K562 (cell line): Measurements from ENCODE around the gene SFXN2. TPM values are rescaled to one million over a fixed set of nuclear protein-coding genes. Genes with fewer than 3 reads are reported as not detected.
A peak's percentile ranks its signal among the peaks of the same experiment; 100 is the strongest.

Experiments used
- ATAC-seq: fragments of 200-7000 bp; cut with Tn5 transposase; 3 replicates; pipeline ENCODE4 v1.9.1; 2020; ENCODE audit warnings: moderate library complexity
- BruUV-seq: library from RNA; stranded (reverse); fragments of 400-500 nt; replicated peaks from 2 replicates; lab custom pipeline; 2021; lab: Mats Ljungman, UMichigan
- CTCF ChIA-PET: fragments of 300-600 bp; formaldehyde crosslinking; extraction: SDS; loops from one replicate; lab custom pipeline; 2021; ENCODE audit warnings: low intra/inter-chr PET ratio; lab: Yijun Ruan, JAX
- POLR2A ChIA-PET: fragments of 300-600, 350-650 bp; sonication (Branson Sonifier 250); formaldehyde crosslinking; extraction: SDS; loops from one replicate; lab custom pipeline; 2021; ENCODE audit warnings: antibody characterized with exemption, inconsistent platforms; lab: Yijun Ruan, JAX
- DNase-seq, 4 experiments: peaks; one replicate each; pipeline versions ENCODE4 v3.0.0 to v3.0.0-alpha.2; 2011 to 2018; ENCODE audit warnings: low spot score in 3 of 4, mixed read lengths in 3 of 4; ENCODE audit errors: extremely low read depth in 1 of 4
- FAIRE-seq: peaks from 2 replicates; lab custom pipeline; 2011; peaks lifted over from hg19 to GRCh38; lab: Jason Lieb, UNC
- H2AFZ ChIP-seq: 2 replicates; pipeline ENCODE4 v1.6.0; 2011; ENCODE audit warnings: low read depth, low read length, control low read depth, inconsistent platforms
- H3K27ac ChIP-seq: fragments of 200-600 bp; 3 replicates; pipeline ENCODE4 v1.8.0; 2011; ENCODE audit warnings: low read depth, mild to moderate bottlenecking, control low read depth, inconsistent platforms, low read length, moderate library complexity, mixed read lengths; ENCODE audit errors: extremely low read depth
- H3K27me3 ChIP-seq, 2 experiments: fragments of 300-600 bp in 1 of 2; 2 replicates in 1 of 2; 3 replicates in 1 of 2; pipeline versions ENCODE4 v1.6.0 to v1.8.0; 2011; ENCODE audit warnings: inconsistent platforms in 2 of 2, low read length in 2 of 2, mild to moderate bottlenecking in 1 of 2, mixed read lengths in 1 of 2, moderate library complexity in 1 of 2; ENCODE audit not compliant: control insufficient read depth in 2 of 2, insufficient read depth in 2 of 2
- H3K36me3 ChIP-seq: fragments of 300-600 bp; 3 replicates; pipeline ENCODE4 v1.8.0; 2011; ENCODE audit warnings: mild to moderate bottlenecking, low read length, inconsistent platforms; ENCODE audit not compliant: control insufficient read depth, insufficient read depth
- H3K4me1 ChIP-seq, 2 experiments: fragments of 200-600 bp in 1 of 2; replicated peaks in 1 of 2; 2 replicates in 1 of 2; 3 replicates in 1 of 2; pipeline versions ENCODE4 v1.5.1 to v1.8.0; 2011; ENCODE audit warnings: inconsistent platforms in 2 of 2, low read length in 2 of 2, mild to moderate bottlenecking in 1 of 2, mixed read lengths in 1 of 2, moderate library complexity in 1 of 2; ENCODE audit not compliant: control insufficient read depth in 2 of 2, insufficient read depth in 2 of 2
- H3K4me2 ChIP-seq: 2 replicates; pipeline ENCODE4 v1.6.1; 2011; ENCODE audit warnings: low read length, control low read depth, inconsistent platforms, mixed read lengths; ENCODE audit not compliant: insufficient read depth
- H3K4me3 ChIP-seq: fragments of 200-600 bp; sonication (generic), shearing (Covaris generic); 2 replicates; pipeline ENCODE4 v1.5.1; 2016; ENCODE audit warnings: control low read depth, inconsistent platforms
- H3K79me2 ChIP-seq: fragments of 200-600 bp; 3 replicates; pipeline ENCODE4 v1.8.0; 2011; ENCODE audit warnings: low read length, inconsistent platforms; ENCODE audit not compliant: control insufficient read depth, insufficient read depth
- H3K9ac ChIP-seq, 2 experiments: 2 replicates each; pipeline versions ENCODE4 v1.6.0 to v1.6.1; 2011; ENCODE audit warnings: low read depth in 2 of 2, low read length in 2 of 2, control low read depth in 1 of 2, inconsistent platforms in 1 of 2, mild to moderate bottlenecking in 1 of 2, mixed read lengths in 1 of 2; ENCODE audit not compliant: insufficient read depth in 1 of 2
- H3K9me1 ChIP-seq: one replicate; pipeline ENCODE4 v1.6.0; 2011; ENCODE audit warnings: inconsistent platforms, mild to moderate bottlenecking, low read length, moderate library complexity; ENCODE audit not compliant: control insufficient read depth, insufficient read depth
- H3K9me3 ChIP-seq: replicated peaks from 2 replicates; pipeline ENCODE4 v1.5.1; 2011; ENCODE audit warnings: low read depth, low read length, inconsistent platforms; ENCODE audit not compliant: control insufficient read depth, insufficient read depth
- H4K20me1 ChIP-seq: replicated peaks from 2 replicates; pipeline ENCODE4 v1.6.1; 2011; ENCODE audit warnings: low read length, inconsistent platforms, mixed read lengths; ENCODE audit not compliant: control insufficient read depth, insufficient read depth
- ARID1B ChIP-seq: fragments of 450-650 bp; IDR thresholded peaks from 2 replicates; pipeline ENCODE4 v1.6.1; 2016; ENCODE audit warnings: antibody characterized with exemption, mild to moderate bottlenecking, inconsistent platforms
- CBX3 ChIP-seq, 2 experiments: IDR thresholded peaks; 1 replicate in 1 of 2; 2 replicates in 1 of 2; pipeline ENCODE4 v1.6.1; 2012; ENCODE audit warnings: inconsistent platforms in 2 of 2, low read length in 2 of 2, borderline replicate concordance in 1 of 2, control low read depth in 1 of 2
- CTBP1 ChIP-seq: fragments of 450-650 bp; IDR thresholded peaks from 2 replicates; pipeline ENCODE4 v1.6.1; 2016; ENCODE audit warnings: borderline replicate concordance
- CTCF ChIP-seq, 3 experiments: IDR thresholded peaks in 2 of 3; conservative IDR thresholded peaks in 1 of 3; 2 replicates each; pipeline ENCODE4 v1.5.1; 2011 to 2012; ENCODE audit warnings: low read length in 3 of 3, mild to moderate bottlenecking in 3 of 3, control low read depth in 2 of 3, improper control_type of control experiment in 1 of 3, inconsistent platforms in 1 of 3, low read depth in 1 of 3, mixed read lengths in 1 of 3, moderate library complexity in 1 of 3; ENCODE audit not compliant: insufficient read depth in 2 of 3
- HMBOX1 ChIP-seq: sonication (generic); IDR thresholded peaks from 2 replicates; pipeline ENCODE4 v1.6.1; 2016
- HNRNPUL1 ChIP-seq: fragments of 200-400 bp; formaldehyde crosslinking; IDR thresholded peaks from 2 replicates; pipeline ENCODE4 v1.6.1; 2017; ENCODE audit warnings: low read length
- KAT2B ChIP-seq: IDR thresholded peaks from one replicate; pipeline ENCODE4 v1.6.1; 2012; ENCODE audit warnings: low read depth, mild to moderate bottlenecking, control low read depth, inconsistent platforms, low read length, moderate library complexity
- MIER1 ChIP-seq: fragments of 450-650 bp; IDR thresholded peaks from 2 replicates; pipeline ENCODE4 v1.6.1; 2016; ENCODE audit warnings: antibody characterized with exemption, mild to moderate bottlenecking, low read depth
- RB1 ChIP-seq: fragments of 450-650 bp; IDR thresholded peaks from 2 replicates; pipeline ENCODE4 v1.6.1; 2017; ENCODE audit warnings: low read depth, mild to moderate bottlenecking
- ZNF239 ChIP-seq: fragments of 250-450 bp; sonication (Bioruptor Pico); IDR thresholded peaks from 2 replicates; pipeline ENCODE4 v1.4.0; 2020; ENCODE audit warnings: mild to moderate bottlenecking
- ZNF263 ChIP-seq: sonication (generic); formaldehyde crosslinking; IDR thresholded peaks from 2 replicates; pipeline ENCODE4 v1.8.0; 2022; ENCODE audit warnings: mild to moderate bottlenecking, missing genetic modification reagents, borderline replicate concordance
- ZNF274 ChIP-seq: IDR thresholded peaks from 2 replicates; pipeline ENCODE4 v1.6.1; 2011; ENCODE audit warnings: low read depth, mild to moderate bottlenecking, low read length, moderate library complexity, borderline replicate concordance
- WGBS: fragments of 100-300 bp; shearing (Covaris generic); methylation state at CpG from one replicate; pipeline ENCODE4 v1.1.6; 2016; ENCODE audit warnings: low coverage, mixed read lengths; ENCODE audit not compliant: insufficient coverage; ENCODE audit errors: missing lambda C conversion rate; 5-methylcytosine and 5-hydroxymethylcytosine counted together
- in situ Hi-C: fragments of 300-500 bp; cut with MboI; formaldehyde crosslinking; loops from 4 replicates; pipeline ENCODE4 v1.15.0; 2018; ENCODE audit warnings: inconsistent platforms, mixed read lengths
- intact Hi-C: fragments of 100-400 bp; cut with micrococcal nuclease; formaldehyde crosslinking; loops from 2 replicates; pipeline ENCODE4 v1.14.2; 2022
- polyA plus RNA-seq, 8 experiments: library from polyadenylated mRNA; depleted of rRNA in 4 of 8; stranded (reverse) in 5 of 8; unstranded in 3 of 8; fragments of >200 nt; fragmentation: Nextera tagmentation in 2 of 8; fragmentation: Illumina TruSeq in 1 of 8; extraction: Ambion mirVana in 2 of 8; extraction: Trizol in 1 of 8; gene quantifications; 2 replicates each; pipeline versions ENCODE4 v1.2.1 to v1.2.3, GENCODE V29; 2011 to 2014; ENCODE audit warnings: inconsistent platforms in 1 of 8, missing spikeins in 1 of 8
- total RNA-seq, 7 experiments: library from RNA; depleted of rRNA in 6 of 7; stranded (reverse); fragments of >200 nt in 6 of 7; fragmentation: Illumina TruSeq in 2 of 7; extraction: Trizol in 2 of 7; gene quantifications; 2 replicates each; pipeline versions ENCODE4 v1.2.1 to v1.2.3, GENCODE V29; 2011 to 2021; ENCODE audit warnings: low replicate concordance in 1 of 7
- TF ChIP-seq, protein P1 (sequence below): fragments of 250-450 bp; sonication (Bioruptor Pico); IDR thresholded peaks from 2 replicates; pipeline ENCODE4 v1.4.0; 2020; ENCODE audit warnings: mild to moderate bottlenecking, moderate library complexity
- TF ChIP-seq, protein P2 (sequence below), 2 experiments: fragments of 200-800 bp in 1 of 2; sonication (Bioruptor generic) in 1 of 2; sonication (generic) in 1 of 2; formaldehyde crosslinking in 1 of 2; IDR thresholded peaks in 1 of 2; conservative IDR thresholded peaks in 1 of 2; 2 replicates each; pipeline versions ENCODE4 v1.5.0 to v1.6.1; 2016 to 2020; ENCODE audit warnings: missing compliant biosample characterization in 1 of 2, missing genetic modification characterization in 1 of 2, missing genetic modification reagents in 1 of 2

The SFXN2 gene
- total and polyA plus RNA-seq, 9 of the 15 experiments (the other 6 are each of a cell fraction or from before 2014, with no cell fraction given): 7.3 to 23.8 (median 15.7) TPM

DNA sequence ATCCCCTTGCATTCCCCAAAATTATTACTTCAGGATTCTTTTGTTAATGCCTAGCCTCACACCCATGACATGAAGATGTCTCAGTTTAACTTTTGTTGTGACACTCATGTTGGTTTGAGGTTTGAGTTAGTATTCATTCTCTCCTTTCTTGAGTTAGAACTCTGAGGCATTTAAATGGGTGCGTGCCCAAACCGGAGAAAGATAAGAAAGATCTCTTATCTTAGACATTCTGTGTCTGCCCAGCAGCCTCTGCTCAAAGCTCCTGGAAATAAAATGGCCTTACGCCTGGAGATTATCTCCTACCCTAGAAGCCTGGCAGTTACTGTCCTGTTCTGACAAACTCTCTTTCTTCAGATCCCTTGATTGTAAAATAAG, 55.7 kb downstream of the SFXN2 start:
- ChIA-PET CTCF (no interaction called here), POLR2A (interaction anchor here (0.6 to 1.4 kb wide), 4 partner anchors 10 to 414 kb away, joined by 3 to 4 read pairs (median 4); no protein-coding TSS in a partner anchor)
- intact Hi-C loops (no loop called here), in situ Hi-C loops (no loop called here)
- BruUV-seq: no TSS peak
- 0% methylated on average over 3 of the region's 3 CpGs for WGBS
- Histone ChIP-seq H3K27me3 (no peaks in the 10 kb centered on the region), H3K79me2 (peaks cover 24% of the 10 kb centered on the region), H2AFZ (no peak overlapping the region), H3K4me2 (peak overlapping the region; percentile 26; the same call in 1 of the 2 replicates), H3K4me1 (peaks cover 12 to 28% of the 10 kb centered on the region in 2 experiments; a peak in 4 of 5 replicates), H3K9ac (peak overlapping the region in 1 of 2 experiments; percentile 73; a peak in 1 of 4 replicates), H3K36me3 (peaks cover 5% of the 10 kb centered on the region; the same call in 1 of the 3 replicates), H3K27ac (peak overlapping the region; percentile 58; the same call in 2 of the 3 replicates), H3K9me3 (no peaks in the 10 kb centered on the region), H3K4me3 (no peak overlapping the region), H4K20me1 (no peaks in the 10 kb centered on the region), H3K9me1 (no peaks in the 10 kb centered on the region)
- no peak for DNase-seq
- TF ChIP-seq KAT2B (no peak), MIER1 (no peak), ZNF239 (CRISPR knock-in tag) (no peak), CTBP1 (no peak), ARID1B (0 out of 2 replicates have a peak, but pooled peaks have one; percentile 4), CTCF (IDR thresholded peaks at IDR 0.05 in 2 of 3, conservative IDR thresholded peaks at IDR 0.05 in 1 of 3; ENCODE audit: insufficient read depth in 2 of 3, low read depth in 1 of 3, low read length in 3 of 3) (no peak), RB1 (no peak), HMBOX1 (peak; percentile 10; the same call in 1 of the 2 replicates), CBX3 (IDR thresholded peaks at IDR 0.05; ENCODE audit: borderline replicate concordance in 1 of 2, low read length in 2 of 2) (no peak), ZNF274 (no peak), HNRNPUL1 (no peak), ZNF263 (CRISPR knock-in tag) (no peak)
- TF ChIP-seq, protein P1, sequence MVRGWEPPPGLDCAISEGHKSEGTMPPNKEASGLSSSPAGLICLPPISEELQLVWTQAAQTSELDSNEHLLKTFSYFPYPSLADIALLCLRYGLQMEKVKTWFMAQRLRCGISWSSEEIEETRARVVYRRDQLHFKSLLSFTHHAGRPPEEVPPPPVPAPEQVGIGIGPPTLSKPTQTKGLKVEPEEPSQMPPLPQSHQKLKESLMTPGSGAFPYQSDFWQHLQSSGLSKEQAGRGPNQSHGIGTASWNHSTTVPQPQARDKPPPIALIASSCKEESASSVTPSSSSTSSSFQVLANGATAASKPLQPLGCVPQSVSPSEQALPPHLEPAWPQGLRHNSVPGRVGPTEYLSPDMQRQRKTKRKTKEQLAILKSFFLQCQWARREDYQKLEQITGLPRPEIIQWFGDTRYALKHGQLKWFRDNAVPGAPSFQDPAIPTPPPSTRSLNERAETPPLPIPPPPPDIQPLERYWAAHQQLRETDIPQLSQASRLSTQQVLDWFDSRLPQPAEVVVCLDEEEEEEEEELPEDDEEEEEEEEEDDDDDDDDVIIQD (CRISPR knock-in tag): no peak
- TF ChIP-seq, protein P2, sequence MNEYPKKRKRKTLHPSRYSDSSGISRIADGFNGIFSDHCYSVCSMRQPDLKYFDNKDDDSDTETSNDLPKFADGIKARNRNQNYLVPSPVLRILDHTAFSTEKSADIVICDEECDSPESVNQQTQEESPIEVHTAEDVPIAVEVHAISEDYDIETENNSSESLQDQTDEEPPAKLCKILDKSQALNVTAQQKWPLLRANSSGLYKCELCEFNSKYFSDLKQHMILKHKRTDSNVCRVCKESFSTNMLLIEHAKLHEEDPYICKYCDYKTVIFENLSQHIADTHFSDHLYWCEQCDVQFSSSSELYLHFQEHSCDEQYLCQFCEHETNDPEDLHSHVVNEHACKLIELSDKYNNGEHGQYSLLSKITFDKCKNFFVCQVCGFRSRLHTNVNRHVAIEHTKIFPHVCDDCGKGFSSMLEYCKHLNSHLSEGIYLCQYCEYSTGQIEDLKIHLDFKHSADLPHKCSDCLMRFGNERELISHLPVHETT (CRISPR knock-in tag; conservative IDR thresholded peaks at IDR 0.05 in 1 of 2, IDR thresholded peaks at IDR 0.05 in 1 of 2): 0 out of 4 replicates have a peak, but pooled peaks of 1 of the 2 experiments have one; percentile 35
- FAIRE-seq: no peak
- ATAC-seq: peak; percentile 31; the same call in 2 of the 3 replicates
